Measurements from ENCODE around the gene ADAM10. TPM values are rescaled to one million over a fixed set of nuclear protein-coding genes. Genes with fewer than 3 reads are reported as not detected.
A peak's percentile ranks its signal among the peaks of the same experiment; 100 is the strongest.

ADAM10 gene
- total RNA-seq, 1 experiment from 2014 or later: 133 TPM

DNA sequence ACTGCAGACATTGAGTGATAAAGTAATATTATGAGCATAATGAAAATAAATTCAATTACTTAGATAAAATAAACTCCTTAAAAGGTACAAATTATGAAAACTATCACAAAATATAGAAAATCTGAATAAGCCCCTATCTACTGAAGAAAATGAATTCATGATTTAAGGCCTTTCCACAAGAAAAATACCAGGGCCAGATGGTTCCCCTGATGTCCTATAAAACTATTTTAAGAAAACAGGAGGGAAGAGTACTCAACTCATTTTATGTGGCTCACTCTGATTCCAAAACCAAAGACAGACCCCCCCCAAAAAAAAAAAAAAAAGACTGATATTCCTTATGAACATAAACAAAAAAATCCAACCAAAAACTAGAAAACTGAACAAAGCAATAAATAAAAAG is 59.9 kb downstream of the ADAM10 start (continued):
- no peak for TF ChIP-seq USF2 (CRISPR knock-in tag; IDR thresholded peaks at IDR 0.05)
- TF ChIP-seq ZNF512 (CRISPR knock-in tag; IDR thresholded peaks at IDR 0.05; ENCODE audit: borderline replicate concordance): no peak

- H3K27ac Mint-ChIP-seq: no peak overlapping the region; the same call in 1 of the 2 replicates
- DNase-seq (ENCODE audit: low spot score): peak; percentile 48
- ATAC-seq: peak; percentile 97
- peaks cover 2% of the 10 kb centered on the region for H3K9me3 Mint-ChIP-seq
- H3K27me3 Mint-ChIP-seq (ENCODE audit: low read depth): no peaks in the 10 kb centered on the region
- H3K4me1 Mint-ChIP-seq: peaks cover 22% of the 10 kb centered on the region
- H3K4me3 Mint-ChIP-seq: no peak overlapping the region
- TF ChIP-seq ZMAT4 (CRISPR knock-in tag; IDR thresholded peaks at IDR 0.05): no peak
- no peak for TF ChIP-seq ZBTB21 (CRISPR knock-in tag; IDR thresholded peaks at IDR 0.05; ENCODE audit: borderline replicate concordance)
- no peak for TF ChIP-seq MXD4 (CRISPR knock-in tag; IDR thresholded peaks at IDR 0.05; ENCODE audit: borderline replicate concordance)
- TF ChIP-seq ZNF263 (CRISPR knock-in tag; IDR thresholded peaks at IDR 0.05; ENCODE audit: low read depth): no peak
- TF ChIP-seq ZNF219 (CRISPR knock-in tag; IDR thresholded peaks at IDR 0.05; ENCODE audit: borderline replicate concordance): no peak
- no peak for TF ChIP-seq E2F4 (CRISPR knock-in tag; IDR thresholded peaks at IDR 0.05; ENCODE audit: borderline replicate concordance, low read depth)
- TF ChIP-seq RORB (CRISPR knock-in tag; IDR thresholded peaks at IDR 0.05): no peak
- TF ChIP-seq ZNF317 (CRISPR knock-in tag; IDR thresholded peaks at IDR 0.05; ENCODE audit: borderline replicate concordance, low read depth): no peak
- TF ChIP-seq, protein P1, sequence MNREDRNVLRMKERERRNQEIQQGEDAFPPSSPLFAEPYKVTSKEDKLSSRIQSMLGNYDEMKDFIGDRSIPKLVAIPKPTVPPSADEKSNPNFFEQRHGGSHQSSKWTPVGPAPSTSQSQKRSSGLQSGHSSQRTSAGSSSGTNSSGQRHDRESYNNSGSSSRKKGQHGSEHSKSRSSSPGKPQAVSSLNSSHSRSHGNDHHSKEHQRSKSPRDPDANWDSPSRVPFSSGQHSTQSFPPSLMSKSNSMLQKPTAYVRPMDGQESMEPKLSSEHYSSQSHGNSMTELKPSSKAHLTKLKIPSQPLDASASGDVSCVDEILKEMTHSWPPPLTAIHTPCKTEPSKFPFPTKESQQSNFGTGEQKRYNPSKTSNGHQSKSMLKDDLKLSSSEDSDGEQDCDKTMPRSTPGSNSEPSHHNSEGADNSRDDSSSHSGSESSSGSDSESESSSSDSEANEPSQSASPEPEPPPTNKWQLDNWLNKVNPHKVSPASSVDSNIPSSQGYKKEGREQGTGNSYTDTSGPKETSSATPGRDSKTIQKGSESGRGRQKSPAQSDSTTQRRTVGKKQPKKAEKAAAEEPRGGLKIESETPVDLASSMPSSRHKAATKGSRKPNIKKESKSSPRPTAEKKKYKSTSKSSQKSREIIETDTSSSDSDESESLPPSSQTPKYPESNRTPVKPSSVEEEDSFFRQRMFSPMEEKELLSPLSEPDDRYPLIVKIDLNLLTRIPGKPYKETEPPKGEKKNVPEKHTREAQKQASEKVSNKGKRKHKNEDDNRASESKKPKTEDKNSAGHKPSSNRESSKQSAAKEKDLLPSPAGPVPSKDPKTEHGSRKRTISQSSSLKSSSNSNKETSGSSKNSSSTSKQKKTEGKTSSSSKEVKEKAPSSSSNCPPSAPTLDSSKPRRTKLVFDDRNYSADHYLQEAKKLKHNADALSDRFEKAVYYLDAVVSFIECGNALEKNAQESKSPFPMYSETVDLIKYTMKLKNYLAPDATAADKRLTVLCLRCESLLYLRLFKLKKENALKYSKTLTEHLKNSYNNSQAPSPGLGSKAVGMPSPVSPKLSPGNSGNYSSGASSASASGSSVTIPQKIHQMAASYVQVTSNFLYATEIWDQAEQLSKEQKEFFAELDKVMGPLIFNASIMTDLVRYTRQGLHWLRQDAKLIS (CRISPR knock-in tag; IDR thresholded peaks at IDR 0.05; ENCODE audit: borderline replicate concordance): no peak
- TF ChIP-seq ZNF671 (CRISPR knock-in tag; IDR thresholded peaks at IDR 0.05): no peak
- TF ChIP-seq ZNF423 (CRISPR knock-in tag; IDR thresholded peaks at IDR 0.05): no peak
- TF ChIP-seq KAT7 (CRISPR knock-in tag; IDR thresholded peaks at IDR 0.05; ENCODE audit: borderline replicate concordance): no peak
- TF ChIP-seq NR3C1 (CRISPR knock-in tag; conservative IDR thresholded peaks at IDR 0.05; ENCODE audit: low read depth): no peak
- TF ChIP-seq FOXP1 (CRISPR knock-in tag; IDR thresholded peaks at IDR 0.05; ENCODE audit: borderline replicate concordance): no peak
- TF ChIP-seq NFYB (CRISPR knock-in tag; conservative IDR thresholded peaks at IDR 0.05; ENCODE audit: low read depth): no peak
- TF ChIP-seq FOXJ3 (CRISPR knock-in tag; IDR thresholded peaks at IDR 0.05; ENCODE audit: borderline replicate concordance): no peak
- TF ChIP-seq JAZF1 (CRISPR knock-in tag; IDR thresholded peaks at IDR 0.05): no peak
- TF ChIP-seq, protein P2, sequence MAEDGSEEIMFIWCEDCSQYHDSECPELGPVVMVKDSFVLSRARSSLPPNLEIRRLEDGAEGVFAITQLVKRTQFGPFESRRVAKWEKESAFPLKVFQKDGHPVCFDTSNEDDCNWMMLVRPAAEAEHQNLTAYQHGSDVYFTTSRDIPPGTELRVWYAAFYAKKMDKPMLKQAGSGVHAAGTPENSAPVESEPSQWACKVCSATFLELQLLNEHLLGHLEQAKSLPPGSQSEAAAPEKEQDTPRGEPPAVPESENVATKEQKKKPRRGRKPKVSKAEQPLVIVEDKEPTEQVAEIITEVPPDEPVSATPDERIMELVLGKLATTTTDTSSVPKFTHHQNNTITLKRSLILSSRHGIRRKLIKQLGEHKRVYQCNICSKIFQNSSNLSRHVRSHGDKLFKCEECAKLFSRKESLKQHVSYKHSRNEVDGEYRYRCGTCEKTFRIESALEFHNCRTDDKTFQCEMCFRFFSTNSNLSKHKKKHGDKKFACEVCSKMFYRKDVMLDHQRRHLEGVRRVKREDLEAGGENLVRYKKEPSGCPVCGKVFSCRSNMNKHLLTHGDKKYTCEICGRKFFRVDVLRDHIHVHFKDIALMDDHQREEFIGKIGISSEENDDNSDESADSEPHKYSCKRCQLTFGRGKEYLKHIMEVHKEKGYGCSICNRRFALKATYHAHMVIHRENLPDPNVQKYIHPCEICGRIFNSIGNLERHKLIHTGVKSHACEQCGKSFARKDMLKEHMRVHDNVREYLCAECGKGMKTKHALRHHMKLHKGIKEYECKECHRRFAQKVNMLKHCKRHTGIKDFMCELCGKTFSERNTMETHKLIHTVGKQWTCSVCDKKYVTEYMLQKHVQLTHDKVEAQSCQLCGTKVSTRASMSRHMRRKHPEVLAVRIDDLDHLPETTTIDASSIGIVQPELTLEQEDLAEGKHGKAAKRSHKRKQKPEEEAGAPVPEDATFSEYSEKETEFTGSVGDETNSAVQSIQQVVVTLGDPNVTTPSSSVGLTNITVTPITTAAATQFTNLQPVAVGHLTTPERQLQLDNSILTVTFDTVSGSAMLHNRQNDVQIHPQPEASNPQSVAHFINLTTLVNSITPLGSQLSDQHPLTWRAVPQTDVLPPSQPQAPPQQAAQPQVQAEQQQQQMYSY (CRISPR knock-in tag; IDR thresholded peaks at IDR 0.05): no peak
- H3K36me3 Mint-ChIP-seq: peaks cover 1% of the 10 kb centered on the region; the same call in 1 of the 2 replicates
- POLR2A ChIA-PET: no interaction called here
- CTCF ChIA-PET: interaction anchor here (1.1 kb wide), 1 partner anchor 10 kb away, joined by 7 read pairs; no protein-coding TSS in a partner anchor
Observed at GRCh38 chr15:58686286-58686685, 63.2 kb downstream of the ADAM10 start.
